CD4-positive, alpha-beta memory T cell (primary cell): ENCODE measurements around the gene DLG4. TPM values are rescaled to one million over a fixed set of nuclear protein-coding genes. Genes with fewer than 3 reads are reported as not detected.

Experiments used
- CTCF ChIA-PET: fragments of 350-600 bp; sonication (Branson Sonifier 250); formaldehyde crosslinking; loops from one replicate; lab custom pipeline; 2021; ENCODE audit warnings: inconsistent platforms; ENCODE audit not compliant: partially characterized antibody; lab: Charles Lee
- POLR2A ChIA-PET: fragments of 350-600 bp; sonication (Branson Sonifier 250); formaldehyde crosslinking; loops from one replicate; lab custom pipeline; 2021; ENCODE audit not compliant: partially characterized antibody; lab: Charles Lee
- DNase-seq, 5 donors: peaks; one replicate each; pipeline versions ENCODE4 v3.0.0 to v3.0.0-alpha.2; 2020 to 2022; ENCODE audit warnings: mixed read lengths in 1 of 5
- H3K27ac ChIP-seq: one replicate; pipeline ENCODE4 v1.7.0; 2013; ENCODE audit warnings: low read depth, low read length
- H3K27me3 ChIP-seq: 2 replicates; pipeline ENCODE4 v1.7.0; 2013; ENCODE audit warnings: mild to moderate bottlenecking, low read length, moderate library complexity; ENCODE audit not compliant: insufficient read depth
- H3K36me3 ChIP-seq: 2 replicates; pipeline ENCODE4 v1.7.0; 2013; ENCODE audit warnings: mild to moderate bottlenecking, low read length, moderate library complexity; ENCODE audit not compliant: insufficient read depth
- H3K4me1 ChIP-seq: 2 replicates; pipeline ENCODE4 v1.7.0; 2013; ENCODE audit warnings: mild to moderate bottlenecking, low read length, moderate library complexity; ENCODE audit not compliant: insufficient read depth
- H3K4me3 ChIP-seq, 2 donors: one replicate each; pipeline ENCODE4 v1.7.0; 2013; ENCODE audit warnings: low read length in 2 of 2, mild to moderate bottlenecking in 1 of 2
- H3K9me3 ChIP-seq, 2 donors: one replicate each; pipeline ENCODE4 v1.7.0; 2013; ENCODE audit warnings: low read length in 2 of 2, control low read depth in 1 of 2; ENCODE audit not compliant: control insufficient read depth in 1 of 2
- H3K27ac Mint-ChIP-seq, 7 donors: one replicate each; pipeline ENCODE4 v1.8.0; 2020 to 2021; ENCODE audit warnings: mixed read lengths in 7 of 7, mild to moderate bottlenecking in 6 of 7, inconsistent platforms in 3 of 7, moderate library complexity in 3 of 7
- H3K27me3 Mint-ChIP-seq, 2 donors: one replicate each; pipeline ENCODE4 v1.8.0; 2020 to 2021; ENCODE audit warnings: mixed read lengths in 2 of 2
- H3K36me3 Mint-ChIP-seq, 2 donors: one replicate each; pipeline ENCODE4 v1.8.0; 2020 to 2021; ENCODE audit warnings: mixed read lengths in 2 of 2, inconsistent platforms in 1 of 2, mild to moderate bottlenecking in 1 of 2
- H3K4me1 Mint-ChIP-seq, 4 donors: one replicate each; pipeline ENCODE4 v1.8.0; 2020 to 2021; ENCODE audit warnings: mixed read lengths in 4 of 4, mild to moderate bottlenecking in 1 of 4
- H3K4me3 Mint-ChIP-seq, 8 donors: one replicate each; pipeline ENCODE4 v1.8.0; 2020 to 2021; ENCODE audit warnings: mixed read lengths in 8 of 8, mild to moderate bottlenecking in 7 of 8, moderate library complexity in 6 of 8, inconsistent platforms in 3 of 8
- H3K9me3 Mint-ChIP-seq, 8 donors: one replicate each; pipeline ENCODE4 v1.8.0; 2020 to 2021; ENCODE audit warnings: mixed read lengths in 8 of 8, mild to moderate bottlenecking in 5 of 8, inconsistent platforms in 3 of 8, moderate library complexity in 1 of 8
- intact Hi-C: fragments of 100-400 bp; cut with micrococcal nuclease; formaldehyde crosslinking; loops from one replicate; pipeline ENCODE4 v1.15.1; 2023
- polyA plus RNA-seq, 2 donors: library from polyadenylated mRNA; unstranded; fragments of 300-500 nt; fragmentation: Illumina TruSeq; gene quantifications; one replicate each; pipeline ENCODE4 v1.2.3, GENCODE V29; 2021
- total RNA-seq, 2 experiments: library from RNA; stranded (reverse); gene quantifications; one replicate each; pipeline ENCODE4 v1.2.3, GENCODE V29; 2021

The DLG4 gene
- total RNA-seq, result 1 to 10 TPM; 7.2 to 7.6 TPM
- under 1 TPM; 0.44 to 0.50 TPM for polyA plus RNA-seq

DNA sequence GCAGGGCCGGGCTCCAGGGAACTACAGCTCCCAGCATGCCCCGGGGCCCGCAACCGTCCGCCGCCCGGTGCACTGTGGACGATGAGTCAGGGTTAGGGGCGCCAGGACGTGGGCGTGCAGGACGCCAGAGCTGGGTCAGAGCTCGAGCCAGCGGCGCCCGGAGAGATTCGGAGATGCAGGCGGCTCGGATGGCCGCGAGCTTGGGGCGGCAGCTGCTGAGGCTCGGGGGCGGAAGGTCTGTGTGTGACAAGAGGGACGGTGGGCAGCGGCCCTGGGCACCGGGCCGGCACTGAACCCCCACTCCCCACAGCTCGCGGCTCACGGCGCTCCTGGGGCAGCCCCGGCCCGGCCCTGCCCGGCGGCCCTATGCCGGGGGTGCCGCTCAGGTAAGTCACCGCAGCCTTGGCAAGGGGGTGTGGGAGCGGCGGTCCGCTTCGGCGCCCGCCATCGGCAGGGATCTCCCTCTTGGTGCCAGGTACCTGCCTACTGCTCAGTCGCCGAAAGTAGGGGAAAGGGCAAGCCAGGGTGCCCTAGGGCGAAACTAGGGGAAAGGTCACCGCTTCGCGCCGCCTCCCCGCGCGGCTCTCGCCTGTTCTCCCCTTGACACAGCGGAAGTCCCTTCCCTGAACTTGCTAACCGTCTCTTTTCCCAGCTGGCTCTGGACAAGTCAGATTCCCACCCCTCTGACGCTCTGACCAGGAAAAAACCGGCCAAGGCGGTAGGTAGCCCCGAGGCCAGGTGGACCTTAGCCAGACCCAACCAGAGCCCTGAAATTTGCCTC lies at the start of gene DLG4, which contains the start of gene ACADVL:
Gene DLG4 (minus strand): TSS at position 25 of the 781 bp plus-strand sequence.
Gene ACADVL (plus strand): TSS at position 127 of the 781 bp plus-strand sequence. CDS start 47 bp downstream, at position 174.
- Mint-ChIP-seq H3K9me3 (no peaks in the 10 kb centered on the region), H3K36me3 (peaks cover 6 to 32% of the 10 kb centered on the region in 2 donors), H3K27me3 (no peaks in the 10 kb centered on the region), H3K27ac (peak within 1 kb of the TSS; percentile 94 to 99 (median 98)), H3K4me1 (peaks cover 27 to 62% (median 41%) of the 10 kb centered on the region in 4 donors), H3K4me3 (peak within 1 kb of the TSS; percentile 87 to 98 (median 92))
- DNase-seq, result peak; percentile 54 to 77 (median 56)
- ChIA-PET CTCF (interaction anchor here (0.8 to 5.9 kb wide), 15 partner anchors 13 to 174 kb away, joined by 3 to 79 read pairs (median 5); partner anchors contain the start of genes ACAP1, DVL2, GABARAP and PHF23), POLR2A (interaction anchor here (0.5 to 15.3 kb wide), 23 partner anchors 12 to 364 kb away, joined by 3 to 435 read pairs (median 5); partner anchors contain the start of genes ACAP1, CTDNEP1, DVL2 and ELP5)
- Histone ChIP-seq H3K9me3 (no peaks in the 10 kb centered on the region), H3K36me3 (peaks cover 23% of the 10 kb centered on the region), H3K4me1 (peaks cover 54% of the 10 kb centered on the region), H3K27me3 (no peaks in the 10 kb centered on the region), H3K4me3 (peak within 1 kb of the TSS; percentile 54 to 89), H3K27ac (peak within 1 kb of the TSS; percentile 80)
- intact Hi-C loops, result loop anchor here (1.0 to 2.0 kb wide), 2 partner anchors 14 to 61 kb away; partner anchors contain the start of genes DVL2 and SLC2A4

DNA sequence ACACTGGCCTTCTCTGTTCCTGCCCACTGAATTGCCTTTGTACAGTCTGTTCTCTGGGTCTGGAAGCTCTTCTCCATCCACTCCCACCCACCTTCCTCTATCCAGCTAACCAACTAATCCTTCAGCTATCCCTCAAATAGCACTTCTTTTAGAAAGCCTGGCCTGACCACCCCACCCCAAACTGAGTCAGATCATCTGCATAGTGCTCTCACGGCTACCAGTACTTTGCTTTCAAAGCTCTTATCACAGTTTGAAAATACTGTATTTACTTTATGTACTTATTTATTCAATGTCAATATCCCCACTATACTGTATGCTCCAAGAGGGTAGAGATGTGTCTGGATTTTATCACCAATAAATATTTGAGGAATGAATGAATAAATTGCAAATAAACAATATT lies 47.1 kb upstream of the DLG4 start:
- DNase-seq, result no peak
- intact Hi-C loops, result no loop called here
- no peak overlapping the region for H3K4me3 Mint-ChIP-seq
- no peaks in the 10 kb centered on the region for H3K36me3 ChIP-seq
- peaks cover 13 to 23% (median 19%) of the 10 kb centered on the region in 4 donors for H3K4me1 Mint-ChIP-seq
- no peak overlapping the region for H3K27ac Mint-ChIP-seq
- POLR2A ChIA-PET, result no interaction called here
- H3K36me3 Mint-ChIP-seq, result no peaks in the 10 kb centered on the region
- no peaks in the 10 kb centered on the region for H3K9me3 ChIP-seq
- peaks cover 7 to 15% of the 10 kb centered on the region in 2 donors for H3K27me3 Mint-ChIP-seq
- no peaks in the 10 kb centered on the region for H3K27me3 ChIP-seq
- no peaks in the 10 kb centered on the region for H3K9me3 Mint-ChIP-seq
- H3K27ac ChIP-seq, result no peak overlapping the region
- peaks cover 20% of the 10 kb centered on the region for H3K4me1 ChIP-seq
- CTCF ChIA-PET, result interaction anchor here (2.1 kb wide), 1 partner anchor 30 kb away, joined by 6 read pairs; no protein-coding TSS in a partner anchor
- no peak overlapping the region for H3K4me3 ChIP-seq

DNA sequence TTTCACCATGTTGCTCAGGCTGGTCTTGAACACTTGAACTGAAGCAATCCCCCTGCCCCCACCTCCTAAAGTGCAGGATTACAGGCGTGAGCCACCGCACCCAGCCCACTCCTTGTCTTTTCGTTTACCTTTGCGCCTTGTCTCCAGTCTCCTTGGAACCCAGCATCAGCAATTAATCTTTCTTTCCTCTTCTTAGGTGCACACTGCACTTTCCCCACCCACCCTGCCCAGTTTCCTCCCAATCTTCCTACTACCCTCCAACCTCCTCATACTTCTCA lies 44.1 kb upstream of the DLG4 start:
- ChIA-PET CTCF (interaction anchor here (1.1 to 1.3 kb wide), 2 partner anchors 10 to 262 kb away, joined by 3 read pairs; no protein-coding TSS in a partner anchor), POLR2A (interaction anchor here (0.6 to 2.2 kb wide), 6 partner anchors 10 to 251 kb away, joined by 3 to 6 read pairs (median 4); no protein-coding TSS in a partner anchor)
- Mint-ChIP-seq H3K27ac (peak overlapping the region in 1 of 7 donors; percentile 73), H3K4me1 (peaks cover 14 to 31% (median 23%) of the 10 kb centered on the region in 4 donors), H3K36me3 (peaks cover 6% of the 10 kb centered on the region in 2 donors), H3K27me3 (peaks cover 7 to 13% of the 10 kb centered on the region in 2 donors), H3K9me3 (no peaks in the 10 kb centered on the region), H3K4me3 (peak overlapping the region in 7 of 8 donors; percentile 23 to 91 (median 84))
- Histone ChIP-seq H3K4me1 (peaks cover 31% of the 10 kb centered on the region), H3K27me3 (no peaks in the 10 kb centered on the region), H3K9me3 (no peaks in the 10 kb centered on the region), H3K36me3 (peaks cover 3% of the 10 kb centered on the region), H3K27ac (no peak overlapping the region), H3K4me3 (no peak overlapping the region)
- intact Hi-C loops, result no loop called here
- no peak for DNase-seq

DNA sequence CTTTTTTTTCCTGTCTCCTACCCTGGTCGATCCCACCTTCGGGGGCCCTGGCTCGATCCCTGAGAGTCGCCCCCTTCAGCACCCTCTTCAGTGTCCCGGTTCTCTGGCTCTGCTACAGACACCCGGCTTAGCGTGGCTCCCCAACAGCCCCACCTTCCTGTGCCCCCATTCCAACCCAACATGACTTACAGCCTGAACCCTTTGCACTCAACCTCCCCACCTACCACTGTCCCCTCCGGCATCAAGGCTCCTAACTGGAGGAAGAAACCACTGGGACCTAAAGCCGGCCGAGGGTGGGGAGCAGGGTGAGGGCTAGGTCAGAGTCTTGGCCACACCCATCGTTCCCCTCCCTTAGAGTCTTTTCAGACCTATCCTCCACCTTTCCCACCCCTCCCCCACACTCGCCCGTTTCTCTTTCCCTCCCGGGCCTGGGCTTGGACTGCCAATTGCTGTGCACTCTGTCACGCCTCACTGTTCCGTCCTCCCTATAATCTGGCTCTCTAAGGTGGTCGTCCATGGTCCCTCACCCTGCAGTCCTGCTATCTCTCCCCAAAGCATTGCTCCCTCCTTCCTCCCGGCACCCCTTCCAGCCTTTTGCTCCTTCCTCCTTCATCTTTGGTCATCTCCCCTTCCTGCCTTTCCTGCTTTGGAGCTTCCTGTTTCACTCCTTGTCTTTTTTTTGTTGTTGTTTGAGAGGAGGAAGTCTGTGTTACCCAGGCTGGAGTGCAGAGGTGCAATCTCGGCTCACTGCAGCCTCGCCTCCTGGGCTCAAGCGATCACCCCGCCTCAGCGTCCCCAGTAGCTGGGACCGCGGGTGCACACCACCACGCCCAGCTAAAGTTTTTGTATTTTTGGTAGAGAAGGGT lies 43.5 kb upstream of the DLG4 start:
- H3K4me1 ChIP-seq, result peaks cover 31% of the 10 kb centered on the region
- Mint-ChIP-seq H3K4me1 (peaks cover 14 to 31% (median 23%) of the 10 kb centered on the region in 4 donors), H3K27ac (peak overlapping the region in 6 of 7 donors; percentile 32 to 92 (median 81)), H3K4me3 (peak overlapping the region; percentile 78 to 91 (median 82)), H3K36me3 (peaks cover 6 to 9% of the 10 kb centered on the region in 2 donors), H3K9me3 (no peaks in the 10 kb centered on the region), H3K27me3 (peaks cover 7 to 13% of the 10 kb centered on the region in 2 donors)
- POLR2A ChIA-PET, result interaction anchor here (0.6 to 2.2 kb wide), 5 partner anchors 9 to 250 kb away, joined by 3 to 6 read pairs (median 4); no protein-coding TSS in a partner anchor
- peaks cover 3% of the 10 kb centered on the region for H3K36me3 ChIP-seq
- no peaks in the 10 kb centered on the region for H3K27me3 ChIP-seq
- no peaks in the 10 kb centered on the region for H3K9me3 ChIP-seq
- CTCF ChIA-PET, result interaction anchor here (1.1 to 1.3 kb wide), 2 partner anchors 9 to 263 kb away, joined by 3 read pairs; no protein-coding TSS in a partner anchor
- DNase-seq, result no peak
- intact Hi-C loops, result no loop called here
- H3K27ac ChIP-seq, result no peak overlapping the region
- H3K4me3 ChIP-seq, result no peak overlapping the region

DNA sequence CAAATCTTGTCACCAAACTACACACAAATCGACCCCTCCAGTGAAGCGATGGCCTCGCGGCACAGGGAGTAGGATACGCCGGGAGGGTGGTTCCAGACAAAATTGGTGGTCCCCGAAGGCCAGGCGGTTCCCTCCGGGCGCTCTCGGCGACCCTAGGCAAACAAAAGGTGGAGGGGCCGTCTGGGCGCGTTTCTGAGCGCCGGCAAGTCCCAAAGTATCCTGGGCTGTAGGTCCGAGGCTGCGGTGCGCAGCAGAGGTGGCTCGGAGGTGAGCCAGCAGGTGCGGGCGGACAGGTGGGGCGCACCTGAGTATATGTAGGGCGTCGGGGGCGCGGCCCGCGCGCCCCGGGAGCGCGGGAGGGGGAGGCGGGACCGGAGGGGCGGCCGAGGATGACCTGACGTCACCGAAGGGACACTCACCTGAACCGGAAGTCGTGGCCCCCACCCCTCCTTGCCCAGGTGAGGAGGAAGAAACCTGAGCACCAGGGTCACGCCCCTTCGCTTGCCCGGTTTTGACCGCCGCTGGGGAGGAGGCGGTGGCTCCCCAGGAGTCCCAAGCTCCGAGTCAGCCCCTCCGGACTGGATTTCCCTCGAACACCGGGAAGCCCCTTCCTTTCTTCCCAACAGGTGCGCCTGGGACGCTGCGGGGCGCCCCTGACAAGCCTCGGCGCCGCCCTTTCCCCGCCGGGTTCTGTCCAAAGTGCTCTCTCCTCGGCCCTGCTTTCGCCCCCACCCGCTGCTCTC lies 42.7 kb upstream of the DLG4 start, which contains the start of gene CLDN7:
Gene CLDN7 (minus strand): TSS at position 287 of the 743 bp plus-strand sequence. CDS start 435 bp downstream, outside the sequence.
- Histone ChIP-seq H3K4me1 (peaks cover 31% of the 10 kb centered on the region), H3K27ac (no peak within 1 kb of the TSS), H3K27me3 (no peaks in the 10 kb centered on the region), H3K36me3 (peaks cover 3% of the 10 kb centered on the region), H3K9me3 (no peaks in the 10 kb centered on the region), H3K4me3 (peak within 1 kb of the TSS in 1 of 2 donors; percentile 28)
- CTCF ChIA-PET, result no interaction called here
- Mint-ChIP-seq H3K27ac (peak within 1 kb of the TSS; percentile 59 to 92 (median 77)), H3K4me3 (peak within 1 kb of the TSS; percentile 78 to 91 (median 82)), H3K27me3 (peaks cover 7 to 13% of the 10 kb centered on the region in 2 donors), H3K4me1 (peaks cover 14 to 31% (median 23%) of the 10 kb centered on the region in 4 donors), H3K9me3 (no peaks in the 10 kb centered on the region), H3K36me3 (peaks cover 6 to 12% of the 10 kb centered on the region in 2 donors)
- POLR2A ChIA-PET, result interaction anchor here (1.0 to 2.2 kb wide), 5 partner anchors 11 to 227 kb away, joined by 3 to 6 read pairs (median 3); partner anchors contain the start of genes ACAP1, CTDNEP1, GABARAP and SLC16A13
- DNase-seq, result no peak
- intact Hi-C loops, result no loop called here
